Small intestine (tissue), 7 donors: ENCODE data around the gene LRIT2. TPM values are rescaled to one million over a fixed set of nuclear protein-coding genes. Genes with fewer than 3 reads are reported as not detected.
A peak's percentile ranks its signal among the peaks of the same experiment; 100 is the strongest.

ENCODE experiments used
- DNase-seq, 2 donors: peaks; one replicate each; pipeline versions ENCODE4 v3.0.0 to v3.0.0-alpha.2; 2013
- FAIRE-seq: peaks from 2 replicates; lab custom pipeline; 2012; peaks lifted over from hg19 to GRCh38; lab: Jason Lieb, UNC
- H3K27ac ChIP-seq, 3 donors: one replicate each; pipeline ENCODE4 v1.5.1; 2013; ENCODE audit warnings: low read length in 2 of 3, mild to moderate bottlenecking in 2 of 3, control low read depth in 1 of 3, inconsistent platforms in 1 of 3, low read depth in 1 of 3, moderate library complexity in 1 of 3
- H3K27me3 ChIP-seq, 3 donors: one replicate each; pipeline ENCODE4 v1.6.1; 2013; ENCODE audit warnings: low read length in 3 of 3, inconsistent platforms in 1 of 3; ENCODE audit not compliant: control insufficient read depth in 3 of 3, insufficient read depth in 3 of 3
- H3K36me3 ChIP-seq, 3 donors: one replicate each; pipeline ENCODE4 v1.6.1; 2013; ENCODE audit warnings: low read length in 3 of 3, inconsistent platforms in 1 of 3, low read depth in 1 of 3, mild to moderate bottlenecking in 1 of 3, moderate library complexity in 1 of 3; ENCODE audit not compliant: control insufficient read depth in 3 of 3, insufficient read depth in 2 of 3
- H3K4me1 ChIP-seq, 3 donors: one replicate each; pipeline ENCODE4 v1.6.1; 2013; ENCODE audit warnings: low read length in 2 of 3, inconsistent platforms in 1 of 3, low read depth in 1 of 3, mild to moderate bottlenecking in 1 of 3, moderate library complexity in 1 of 3; ENCODE audit not compliant: control insufficient read depth in 3 of 3, insufficient read depth in 2 of 3
- H3K4me3 ChIP-seq, 3 donors: one replicate each; pipeline ENCODE4 v1.5.1; 2013; ENCODE audit warnings: low read length in 3 of 3, control low read depth in 1 of 3, inconsistent platforms in 1 of 3, low read depth in 1 of 3, mild to moderate bottlenecking in 1 of 3, moderate library complexity in 1 of 3
- H3K9me3 ChIP-seq, 2 donors: one replicate each; pipeline ENCODE4 v1.6.1; 2013; ENCODE audit warnings: low read depth in 1 of 2, low read length in 1 of 2; ENCODE audit not compliant: control insufficient read depth in 2 of 2, insufficient read depth in 1 of 2
- WGBS, 3 donors: extraction: QIAGEN DNeasy Blood & Tissue Kit; methylation state at CpG; one replicate each; pipeline ENCODE4 v1.1.7; 2013; 5-methylcytosine and 5-hydroxymethylcytosine counted together
- polyA plus RNA-seq, 4 donors: library from polyadenylated mRNA; stranded (reverse) in 3 of 4; unstranded in 1 of 4; fragments of 200-250 nt in 3 of 4; fragments of 120-200 nt in 1 of 4; gene quantifications; one replicate each; pipeline versions ENCODE4 v1.2.1 to v1.2.3, GENCODE V29; 2013
- donor health status: healthy with polysubstance abuse.
- donor health status: control.
- donor health status: control.
- donor health status: Bipolar disorder and iron deficiency.
- donor health status: healthy.

The LRIT2 gene
- polyA plus RNA-seq, 4 donors = 0.25 TPM; not detected in 3

GRCh38 chr10:84179059-84179710, 46.2 kb downstream of the LRIT2 start:
- FAIRE-seq (no peak), DNase-seq (no peak)
- WGBS, 3 donors = 49 to 59% (median 58%) methylated on average over 12 of the region's 12 CpGs
- H3K4me3 ChIP-seq = no peak overlapping the region
- no peaks in the 10 kb centered on the region for H3K36me3 ChIP-seq
- H3K9me3 ChIP-seq = no peaks in the 10 kb centered on the region
- H3K27ac ChIP-seq = no peak overlapping the region
- no peaks in the 10 kb centered on the region for H3K4me1 ChIP-seq
- H3K27me3 ChIP-seq = no peaks in the 10 kb centered on the region

DNA sequence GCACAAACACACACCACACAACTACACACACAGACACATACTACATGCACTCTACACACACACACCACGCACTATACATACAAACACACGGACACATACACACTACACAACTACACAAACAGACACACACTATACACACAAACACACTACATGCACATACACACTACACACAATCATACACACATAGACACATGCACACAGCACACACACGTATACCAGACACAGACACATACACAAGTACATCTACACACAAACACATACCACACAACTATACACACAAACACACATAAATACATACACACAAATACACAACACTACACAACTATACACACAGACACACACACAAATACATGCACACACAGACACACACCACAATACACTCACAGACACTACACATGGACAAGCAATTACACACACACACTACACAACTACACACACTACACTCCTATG, 47.2 kb downstream of the LRIT2 start:
- no peaks in the 10 kb centered on the region for H3K4me1 ChIP-seq
- FAIRE-seq = no peak
- no peaks in the 10 kb centered on the region for H3K9me3 ChIP-seq
- WGBS, 3 donors = 91 to 93% (median 92%) methylated on average over 3 of the region's 3 CpGs
- H3K27ac ChIP-seq = no peak overlapping the region
- H3K27me3 ChIP-seq = no peaks in the 10 kb centered on the region
- no peak overlapping the region for H3K4me3 ChIP-seq
- H3K36me3 ChIP-seq = no peaks in the 10 kb centered on the region
- DNase-seq = no peak

DNA sequence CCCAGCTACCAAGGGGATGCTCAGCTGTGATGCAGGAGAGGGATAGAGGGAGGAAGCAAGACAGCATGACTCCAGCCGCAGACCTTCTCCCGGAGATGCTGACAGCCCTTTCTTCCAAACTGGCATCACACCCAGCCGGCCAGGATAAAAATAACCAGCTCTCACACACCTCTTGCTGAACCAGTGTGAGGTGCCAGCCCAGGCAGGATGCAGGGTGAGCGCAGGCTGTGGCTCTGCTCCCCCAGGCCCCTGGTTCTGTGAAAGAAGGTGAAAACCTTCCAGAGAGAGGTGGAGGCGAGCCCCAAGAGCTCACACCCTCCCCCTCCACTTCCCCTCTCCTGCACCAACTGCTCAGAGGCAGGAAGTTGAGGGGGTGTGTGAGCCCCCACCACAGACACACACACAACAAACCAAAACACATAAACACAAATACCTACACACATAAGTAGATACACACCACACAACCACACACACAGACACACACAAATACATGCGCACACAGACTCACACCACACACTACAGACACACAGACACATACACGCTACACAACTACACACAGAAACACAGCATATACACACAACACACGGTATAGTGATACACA, 47.7 kb downstream of the LRIT2 start:
- DNase-seq (peak in 1 of 2 donors; percentile 27), FAIRE-seq (no peak)
- H3K27me3 ChIP-seq = no peaks in the 10 kb centered on the region
- H3K4me3 ChIP-seq = no peak overlapping the region
- WGBS, 3 donors = 60 to 72% (median 68%) methylated on average over 8 of the region's 8 CpGs
- H3K27ac ChIP-seq = no peak overlapping the region
- H3K4me1 ChIP-seq = no peaks in the 10 kb centered on the region
- no peaks in the 10 kb centered on the region for H3K9me3 ChIP-seq
- H3K36me3 ChIP-seq = no peaks in the 10 kb centered on the region

DNA sequence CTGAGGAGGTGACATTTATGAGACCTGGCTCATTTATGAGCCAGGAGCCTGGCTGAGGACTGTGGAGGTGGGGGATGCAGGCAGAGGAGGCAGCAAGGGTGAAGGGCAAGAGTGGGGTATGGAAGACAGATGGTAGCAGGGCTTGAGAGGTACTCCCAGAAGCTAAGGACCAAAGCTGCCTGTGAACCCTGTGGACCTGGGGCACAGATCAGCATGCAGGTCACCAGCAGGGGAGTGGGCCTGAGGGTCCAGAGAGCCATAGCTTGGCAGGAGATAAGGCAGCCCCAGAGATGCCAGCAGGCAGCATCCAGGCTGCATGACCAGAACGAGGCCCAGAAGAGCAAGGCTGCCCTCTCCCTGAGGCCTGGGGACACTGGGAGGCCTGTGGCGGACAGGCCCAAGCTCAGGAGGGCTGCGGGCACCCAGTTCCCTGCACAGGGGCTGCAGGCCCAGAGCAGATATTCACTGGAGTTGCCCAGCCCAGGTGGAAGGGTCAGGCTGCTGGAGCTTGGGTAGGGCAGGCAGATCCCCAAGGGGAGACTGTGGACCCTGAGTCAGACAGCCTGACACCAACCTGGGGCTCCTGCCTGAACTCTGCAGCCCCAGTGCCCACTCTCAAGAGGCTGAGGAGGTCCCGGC, 48.4 kb downstream of the LRIT2 start:
- Histone ChIP-seq H3K27ac (no peak overlapping the region), H3K36me3 (no peaks in the 10 kb centered on the region), H3K9me3 (no peaks in the 10 kb centered on the region), H3K27me3 (no peaks in the 10 kb centered on the region), H3K4me1 (no peaks in the 10 kb centered on the region), H3K4me3 (no peak overlapping the region)
- DNase-seq (no peak), FAIRE-seq (no peak)
- WGBS, 3 donors = 86 to 98% (median 90%) methylated on average over 3 to 4 of the region's 4 CpGs

GRCh38 chr10:84176351-84176750, 49.0 kb downstream of the LRIT2 start:
- Histone ChIP-seq H3K4me3 (no peak overlapping the region), H3K36me3 (no peaks in the 10 kb centered on the region), H3K27ac (no peak overlapping the region), H3K9me3 (no peaks in the 10 kb centered on the region), H3K4me1 (no peaks in the 10 kb centered on the region), H3K27me3 (no peaks in the 10 kb centered on the region)
- 66 to 82% (median 80%) methylated on average over 4 of the region's 4 CpGs for WGBS, 3 donors
- DNase-seq (no peak), FAIRE-seq (no peak)

- H3K4me1 ChIP-seq = no peaks in the 10 kb centered on the region
- no peaks in the 10 kb centered on the region for H3K36me3 ChIP-seq
- DNase-seq = no peak
- H3K9me3 ChIP-seq = no peaks in the 10 kb centered on the region
- WGBS, 3 donors = 89 to 92% (median 90%) methylated on average over 6 of the region's 6 CpGs
- no peaks in the 10 kb centered on the region for H3K27me3 ChIP-seq
- no peak overlapping the region for H3K27ac ChIP-seq
- FAIRE-seq = no peak
- no peak overlapping the region for H3K4me3 ChIP-seq
Measured at GRCh38 chr10:84175436-84175835, 49.9 kb downstream of the LRIT2 start.

- peak within 1 kb of the TSS in 1 of 3 donors; percentile 17 for H3K27ac ChIP-seq
- WGBS, 3 donors = 44 to 63% (median 47%) methylated on average over 2 of the region's 2 CpGs
- no peak for DNase-seq
Measured at GRCh38 chr10:84173501-84173929, 51.8 kb downstream of the LRIT2 start, which contains the start of gene GPR15LG. GPR15LG (plus strand) TSS chr10:84173801; CDS start chr10:84173852, 51 bp downstream.

DNA sequence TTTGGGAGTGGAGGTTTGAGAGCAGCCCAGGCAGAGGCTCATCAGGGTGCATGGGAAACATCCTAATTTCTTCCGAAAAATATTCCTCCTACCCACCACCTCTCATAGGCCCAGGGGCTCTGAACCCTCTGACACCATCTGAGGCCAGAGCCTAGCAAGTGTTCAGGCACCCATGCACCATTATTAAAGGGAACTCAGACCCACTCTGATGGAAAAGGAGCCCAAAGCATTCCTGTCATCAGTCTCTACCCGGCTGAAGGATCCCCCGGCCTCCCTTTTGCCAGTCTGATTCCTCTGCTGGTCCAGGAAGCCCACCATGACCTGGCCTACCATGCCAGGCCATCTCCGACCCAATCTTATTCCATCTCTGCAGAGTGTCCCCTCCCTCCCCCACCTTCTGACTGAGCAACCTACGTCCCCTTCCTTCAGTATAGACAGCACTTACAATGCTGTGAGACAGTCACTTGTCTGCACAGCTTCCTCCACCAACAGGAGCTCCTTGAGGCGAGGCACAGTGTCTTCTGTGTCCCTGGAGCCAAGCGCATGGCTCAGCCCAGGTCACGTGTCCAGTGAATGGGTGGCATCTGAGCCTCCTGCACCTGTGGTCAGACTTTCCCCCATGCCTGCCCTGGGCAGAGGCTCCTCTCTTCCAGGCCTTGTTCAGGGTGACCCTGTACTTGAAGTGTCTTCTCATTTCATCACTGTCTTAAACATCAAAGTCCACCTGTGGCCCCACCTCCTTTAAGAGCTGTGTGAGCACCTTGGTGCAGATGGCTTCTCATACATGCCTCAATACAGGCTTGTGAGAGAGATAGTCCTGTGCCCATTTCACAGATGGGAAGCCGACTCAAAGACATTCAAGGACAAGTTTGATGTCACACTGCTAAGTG, 52.6 kb downstream of the LRIT2 start:
- Histone ChIP-seq H3K27ac (peak overlapping the region in 1 of 3 donors; percentile 11), H3K27me3 (no peaks in the 10 kb centered on the region), H3K4me1 (no peaks in the 10 kb centered on the region), H3K36me3 (no peaks in the 10 kb centered on the region), H3K4me3 (no peak overlapping the region), H3K9me3 (no peaks in the 10 kb centered on the region)
- FAIRE-seq (no peak), DNase-seq (no peak)
- 87 to 97% (median 89%) methylated on average over 9 of the region's 9 CpGs for WGBS, 3 donors

More at GRCh38 chr10:84173501-84173929, 51.8 kb downstream of the LRIT2 start, which contains the start of gene GPR15LG:
- no peaks in the 10 kb centered on the region for H3K4me1 ChIP-seq
- H3K27me3 ChIP-seq = no peaks in the 10 kb centered on the region
- no peaks in the 10 kb centered on the region for H3K36me3 ChIP-seq
- no peak for FAIRE-seq
- peak within 1 kb of the TSS in 2 of 3 donors; percentile 15 to 32 for H3K4me3 ChIP-seq
- no peaks in the 10 kb centered on the region for H3K9me3 ChIP-seq
